MCF 10A (cell line): ENCODE results near the gene USP17L13. TPM values are rescaled to one million over a fixed set of nuclear protein-coding genes. Genes with fewer than 3 reads are reported as not detected.
"Not testable (repeated sequence)": the region's sequence is repeated elsewhere in the genome, so short reads cannot be mapped to it uniquely, and the experiment has no call there.

ENCODE experiments used
- BruUV-seq: library from RNA; stranded (reverse); fragments of 400-500 nt; replicated peaks from 2 replicates; lab custom pipeline; 2021; lab: Mats Ljungman, UMichigan
- CTCF ChIA-PET: fragments of 300-600 bp; sonication (Branson Sonifier 250); formaldehyde crosslinking; extraction: SDS; loops from one replicate; lab custom pipeline; 2021; ENCODE audit warnings: antibody characterized with exemption, inconsistent platforms; lab: Yijun Ruan, JAX
- POLR2A ChIA-PET: fragments of 300-600, 350-650 bp; sonication (Branson Sonifier 250); formaldehyde crosslinking; extraction: SDS; loops from one replicate; lab custom pipeline; 2020; ENCODE audit warnings: antibody characterized with exemption, inconsistent platforms; lab: Yijun Ruan, JAX
- DNase-seq: peaks from one replicate; pipeline ENCODE4 v3.0.0-alpha.2; 2018; ENCODE audit not compliant: unreplicated experiment
- H3K27ac Mint-ChIP-seq: one replicate; pipeline ENCODE4 v1.8.0; 2022; ENCODE audit warnings: mild to moderate bottlenecking, low read depth, mixed read lengths; ENCODE audit not compliant: unreplicated experiment
- H3K27me3 Mint-ChIP-seq: one replicate; pipeline ENCODE4 v1.8.0; 2022; ENCODE audit warnings: mixed read lengths; ENCODE audit not compliant: insufficient read depth, unreplicated experiment
- H3K36me3 Mint-ChIP-seq: one replicate; pipeline ENCODE4 v1.8.0; 2022; ENCODE audit warnings: mild to moderate bottlenecking, moderate library complexity, mixed read lengths; ENCODE audit not compliant: insufficient read depth, unreplicated experiment
- H3K4me1 Mint-ChIP-seq: one replicate; pipeline ENCODE4 v1.8.0; 2022; ENCODE audit warnings: mixed read lengths; ENCODE audit not compliant: insufficient read depth, unreplicated experiment
- H3K4me3 Mint-ChIP-seq: one replicate; pipeline ENCODE4 v1.8.0; 2022; ENCODE audit warnings: mild to moderate bottlenecking, moderate library complexity, mixed read lengths; ENCODE audit not compliant: unreplicated experiment
- H3K9me3 Mint-ChIP-seq: one replicate; pipeline ENCODE4 v1.8.0; 2022; ENCODE audit warnings: mixed read lengths; ENCODE audit not compliant: unreplicated experiment
- intact Hi-C: fragments of 100-400 bp; cut with micrococcal nuclease; formaldehyde crosslinking; loops from 2 replicates; pipeline ENCODE4 v1.14.1; 2022
- total RNA-seq: library from RNA; stranded (reverse); gene quantifications from 2 replicates; pipeline ENCODE4 v1.2.3, GENCODE V29; 2022

The USP17L13 gene
- total RNA-seq, 1 experiment from 2014 or later = not detected

GRCh38 chr4:9247953-9248680 lies 23.4 kb downstream of the USP17L13 start, which contains the start of gene USP17L18:
Gene USP17L18 (plus strand): TSS chr4:9248630. CDS start chr4:9248630, 0 bp downstream.
- H3K27me3 Mint-ChIP-seq, intact Hi-C loops, H3K27ac Mint-ChIP-seq: not testable (repeated sequence)

GRCh38 chr4:9253078-9253477 lies 28.4 kb downstream of the USP17L13 start, which contains the start of gene USP17L19:
Gene USP17L19 (plus strand): TSS chr4:9253378. CDS start chr4:9253378, 0 bp downstream.
- H3K4me1 Mint-ChIP-seq, DNase-seq, POLR2A ChIA-PET, H3K36me3 Mint-ChIP-seq, H3K27ac Mint-ChIP-seq, H3K9me3 Mint-ChIP-seq, H3K4me3 Mint-ChIP-seq, H3K27me3 Mint-ChIP-seq, BruUV-seq, intact Hi-C loops, CTCF ChIA-PET: not testable (repeated sequence)

More at GRCh38 chr4:9247953-9248680, 23.4 kb downstream of the USP17L13 start, which contains the start of gene USP17L18:
- BruUV-seq, CTCF ChIA-PET, POLR2A ChIA-PET, H3K36me3 Mint-ChIP-seq, H3K4me3 Mint-ChIP-seq, DNase-seq, H3K9me3 Mint-ChIP-seq, H3K4me1 Mint-ChIP-seq: not testable (repeated sequence)

GRCh38 chr4:9257824-9258223 lies 33.1 kb downstream of the USP17L13 start, which contains the start of gene USP17L20:
Gene USP17L20 (plus strand): TSS chr4:9258124. CDS start chr4:9258124, 0 bp downstream.
- H3K27ac Mint-ChIP-seq, H3K27me3 Mint-ChIP-seq, H3K4me3 Mint-ChIP-seq, DNase-seq, H3K9me3 Mint-ChIP-seq, H3K4me1 Mint-ChIP-seq, BruUV-seq, H3K36me3 Mint-ChIP-seq, CTCF ChIA-PET, intact Hi-C loops, POLR2A ChIA-PET: not testable (repeated sequence)

- DNase-seq, POLR2A ChIA-PET, H3K4me3 Mint-ChIP-seq, BruUV-seq, H3K27ac Mint-ChIP-seq, CTCF ChIA-PET, H3K27me3 Mint-ChIP-seq, H3K9me3 Mint-ChIP-seq, H3K4me1 Mint-ChIP-seq, intact Hi-C loops, H3K36me3 Mint-ChIP-seq: not testable (repeated sequence)
Observed at GRCh38 chr4:9262572-9262971, 37.9 kb downstream of the USP17L13 start, which contains the start of gene USP17L21. Gene USP17L21 (plus strand): TSS chr4:9262872. CDS start chr4:9262872, 0 bp downstream.

GRCh38 chr4:9267319-9267718 lies 42.6 kb downstream of the USP17L13 start, which contains the start of gene USP17L22:
Gene USP17L22 (plus strand): TSS chr4:9267619. CDS start chr4:9267619, 0 bp downstream.
- intact Hi-C loops, H3K4me1 Mint-ChIP-seq, H3K9me3 Mint-ChIP-seq, DNase-seq, BruUV-seq, CTCF ChIA-PET, H3K4me3 Mint-ChIP-seq, H3K27me3 Mint-ChIP-seq, H3K36me3 Mint-ChIP-seq, POLR2A ChIA-PET, H3K27ac Mint-ChIP-seq: not testable (repeated sequence)

GRCh38 chr4:9271719-9272118 lies 47.0 kb downstream of the USP17L13 start:
- POLR2A ChIA-PET, intact Hi-C loops, BruUV-seq, H3K36me3 Mint-ChIP-seq, CTCF ChIA-PET, H3K27me3 Mint-ChIP-seq, H3K4me3 Mint-ChIP-seq, H3K9me3 Mint-ChIP-seq, H3K27ac Mint-ChIP-seq, H3K4me1 Mint-ChIP-seq, DNase-seq: not testable (repeated sequence)

Other genes starting within 250 kb of the USP17L13 start
- not detected in 2 replicates for gene FAM90A26, start 54.5 kb upstream of the USP17L13 start, total RNA-seq
- not detected in 2 replicates for gene USP17L10, start 14.2 kb upstream of the USP17L13 start, total RNA-seq
- gene USP17L11, start 9.5 kb upstream of the USP17L13 start, total RNA-seq = not detected in 2 replicates
- gene USP17L12, start 4.7 kb upstream of the USP17L13 start, total RNA-seq = not detected in 2 replicates
- not detected in 2 replicates for gene USP17L15, start 9.5 kb downstream of the USP17L13 start, total RNA-seq
- not detected in 2 replicates for gene USP17L17, start 19.0 kb downstream of the USP17L13 start, total RNA-seq
- not detected in 2 replicates for gene USP17L18, start 23.7 kb downstream of the USP17L13 start, total RNA-seq
- not detected in 2 replicates for gene USP17L19, start 28.5 kb downstream of the USP17L13 start, total RNA-seq
- gene USP17L20, start 33.2 kb downstream of the USP17L13 start, total RNA-seq = not detected in 2 replicates
- not detected in 2 replicates for gene USP17L21, start 38.0 kb downstream of the USP17L13 start, total RNA-seq
- gene USP17L22, start 42.7 kb downstream of the USP17L13 start, total RNA-seq = not detected in 2 replicates
- not detected in 2 replicates for gene USP17L24, start 100.3 kb downstream of the USP17L13 start, total RNA-seq
- gene USP17L25, start 105.0 kb downstream of the USP17L13 start, total RNA-seq = not detected in 2 replicates
- gene USP17L26, start 109.8 kb downstream of the USP17L13 start, total RNA-seq = not detected in 2 replicates
- gene USP17L5, start 114.5 kb downstream of the USP17L13 start, total RNA-seq = not detected in 2 replicates
- not detected in 2 replicates for gene USP17L27, start 119.3 kb downstream of the USP17L13 start, total RNA-seq
- gene USP17L28, start 124.0 kb downstream of the USP17L13 start, total RNA-seq = not detected in 2 replicates
- gene USP17L29, start 128.7 kb downstream of the USP17L13 start, total RNA-seq = not detected in 2 replicates
- gene USP17L30, start 138.2 kb downstream of the USP17L13 start, total RNA-seq = not detected in 2 replicates
- not detected in 2 replicates for gene DEFB131A, start 219.5 kb downstream of the USP17L13 start, total RNA-seq